HG02798 (cell line): Measurements from ENCODE around the gene UEVLD.
A peak's percentile ranks its signal among the peaks of the same experiment; 100 is the strongest.

ENCODE experiments used
- ATAC-seq: cut with Tn5 transposase; IDR thresholded peaks from one replicate; pipeline ENCODE4 v1.9.1; 2021; ENCODE audit warnings: mild to moderate bottlenecking; ENCODE audit not compliant: unreplicated experiment, poor library complexity

The UEVLD gene

DNA sequence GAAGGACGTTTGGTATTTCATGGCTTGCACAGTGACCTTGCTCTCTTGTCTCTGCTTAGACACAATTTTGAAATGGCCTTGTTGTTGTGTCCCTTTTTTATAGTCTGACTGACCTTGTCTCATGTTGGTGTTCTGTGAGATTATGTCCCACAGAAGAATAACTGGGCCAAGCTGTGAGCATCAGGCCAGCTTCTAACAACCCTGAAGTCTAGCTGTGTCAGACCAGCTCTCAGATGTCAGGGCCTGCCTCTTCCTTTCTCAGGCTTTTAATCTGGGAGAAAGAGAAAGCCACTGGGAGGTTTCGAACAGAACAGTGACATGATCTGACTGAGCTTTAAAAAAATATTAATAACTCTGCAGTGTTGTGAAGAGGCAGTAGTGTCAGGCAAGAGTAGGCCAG is 2.0 kb upstream of the UEVLD start:
- no peak for ATAC-seq

DNA sequence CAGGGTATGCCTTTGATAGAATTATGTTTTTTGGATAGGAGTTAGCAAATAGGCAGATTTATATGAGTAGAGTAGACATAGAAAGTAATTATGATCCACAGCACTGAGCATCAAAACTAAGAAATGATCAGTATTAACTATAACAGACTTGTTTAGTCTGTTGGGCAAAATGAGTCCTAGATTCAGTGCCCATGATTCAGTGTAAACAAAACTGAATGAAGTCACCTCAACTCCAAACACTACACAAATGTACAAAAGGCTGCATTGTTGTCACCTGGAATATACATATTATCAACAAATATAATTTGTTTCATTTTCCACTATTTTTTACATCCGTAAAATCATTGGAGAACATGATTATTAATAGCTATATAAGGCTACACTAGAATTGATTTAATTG is 6.7 kb downstream of the UEVLD start:
- no peak for ATAC-seq

- no peak for ATAC-seq
Observed at GRCh38 chr11:18580113-18580766, 8.3 kb downstream of the UEVLD start.

DNA sequence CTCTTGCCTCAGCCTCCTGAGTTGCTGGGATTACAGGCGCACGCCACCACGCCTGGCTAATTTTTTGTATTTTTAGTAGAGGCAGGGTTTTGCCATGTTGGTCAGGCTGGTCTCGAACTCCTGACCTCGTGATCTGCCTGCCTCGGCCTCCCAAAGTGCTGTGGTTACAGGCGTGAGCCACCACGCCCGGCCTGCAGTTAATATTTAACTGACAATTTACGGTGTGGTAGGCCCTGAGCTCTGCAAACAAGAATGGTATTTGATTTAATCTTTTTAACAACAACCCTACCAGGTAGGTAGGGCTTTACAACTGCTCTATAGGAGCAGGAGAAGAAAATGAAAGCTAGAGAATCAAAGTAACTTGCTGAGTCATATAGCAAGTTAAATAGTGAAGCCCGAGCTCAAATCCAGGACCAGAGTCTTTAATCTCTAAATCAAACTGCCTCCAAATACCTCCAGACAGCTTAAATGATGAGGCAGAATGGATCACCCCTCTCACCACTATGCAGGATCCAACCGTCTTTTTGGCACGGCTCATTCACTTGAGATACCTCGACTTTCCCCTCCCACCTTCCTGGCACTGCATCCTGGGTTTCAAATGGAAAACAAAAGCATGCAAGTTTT is 9.4 kb downstream of the UEVLD start:
- ATAC-seq: peak; percentile 52

DNA sequence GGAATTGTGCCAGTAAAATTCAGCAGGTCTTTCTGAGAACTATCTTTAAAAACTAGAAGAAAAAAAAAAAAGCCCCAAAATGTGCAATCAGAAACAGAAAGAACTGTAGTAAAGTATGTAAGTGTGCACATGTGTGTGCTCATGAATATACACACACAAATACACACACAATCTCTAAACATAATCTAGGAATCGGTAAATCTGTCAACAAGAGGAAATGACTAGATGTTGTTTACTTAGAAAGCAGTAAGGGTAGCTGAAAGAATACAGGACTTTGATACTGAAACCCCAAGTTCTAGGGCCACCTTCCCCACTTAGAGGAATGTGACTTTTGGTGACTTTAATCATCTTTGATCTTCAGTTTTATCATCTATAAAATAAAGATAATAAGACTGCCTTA is 13.2 kb downstream of the UEVLD start:
- no peak for ATAC-seq

DNA sequence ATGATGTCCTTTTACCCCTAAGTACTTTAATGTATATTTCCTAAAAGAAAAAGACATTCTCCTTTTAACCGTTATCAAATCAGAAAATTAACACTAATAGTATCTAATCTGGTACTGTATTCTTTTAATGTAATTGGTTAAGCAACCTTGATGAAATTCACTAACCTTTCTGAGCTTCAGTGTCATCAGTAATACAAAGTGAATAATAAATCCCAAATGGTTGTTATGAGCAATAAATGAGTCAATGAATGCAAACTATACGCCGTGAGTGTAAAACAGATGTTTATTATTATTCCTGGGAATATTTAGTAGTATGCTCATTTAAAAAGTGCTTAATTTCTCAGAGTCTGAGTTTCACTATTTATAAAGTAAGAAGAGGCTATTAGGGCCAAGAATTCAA is 21.5 kb downstream of the UEVLD start:
- no peak for ATAC-seq

GRCh38 chr11:18566406-18566805 is 22.1 kb downstream of the UEVLD start:
- ATAC-seq: no peak

DNA sequence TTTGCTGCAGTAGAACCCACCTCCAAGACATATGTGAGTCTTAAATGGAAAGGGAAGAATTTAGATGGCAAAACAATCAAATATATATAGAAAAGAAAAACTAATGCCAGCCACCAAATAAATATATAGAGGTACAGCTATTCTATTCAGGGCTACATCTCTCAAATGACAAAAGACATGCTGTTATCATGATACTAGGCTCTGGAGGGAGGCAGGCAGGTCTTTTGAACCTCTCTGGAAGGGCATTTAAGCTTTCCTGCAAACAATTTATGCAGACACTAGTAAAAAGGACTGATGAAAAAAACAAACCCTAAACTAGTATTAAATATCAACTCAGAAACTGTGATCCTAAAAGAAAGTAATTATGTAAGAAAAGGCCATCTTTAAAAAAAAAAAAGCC is 24.4 kb downstream of the UEVLD start:
- no peak for ATAC-seq

DNA sequence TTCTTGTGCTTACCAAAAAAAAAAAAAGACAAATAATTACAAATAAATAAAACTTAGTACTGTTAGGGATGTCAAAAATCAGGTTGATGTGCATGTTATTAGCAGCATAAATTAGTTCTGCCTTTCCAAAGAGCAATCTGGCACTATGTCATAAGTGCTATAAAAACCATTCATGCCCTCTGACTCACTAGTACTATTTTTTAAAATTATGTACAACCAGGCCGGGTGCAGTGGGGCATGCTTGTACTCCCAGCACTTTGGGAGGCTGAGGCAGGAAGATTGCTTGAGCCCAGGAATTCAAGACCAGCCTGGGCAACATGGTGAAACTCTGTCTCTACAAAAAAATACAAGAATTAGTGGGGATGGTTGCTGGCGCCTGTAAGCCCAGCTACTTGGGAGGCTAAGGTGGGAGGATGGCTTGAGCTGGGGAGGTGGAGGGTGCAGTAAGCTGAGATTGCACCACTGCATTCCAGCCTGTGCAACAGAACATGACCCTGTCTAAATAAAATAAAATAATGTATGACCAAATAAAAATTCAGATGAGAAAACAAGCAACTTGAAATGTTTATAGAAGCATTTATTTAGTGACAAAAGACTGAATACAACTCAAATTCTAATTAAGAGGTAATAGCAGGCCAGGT is 25.3 kb downstream of the UEVLD start:
- ATAC-seq: no peak

- no peak for ATAC-seq
Observed at GRCh38 chr11:18548001-18548400, 40.5 kb downstream of the UEVLD start.

- ATAC-seq: no peak
Observed at GRCh38 chr11:18540207-18541009, 48.1 kb downstream of the UEVLD start.

GRCh38 chr11:18536209-18536608 is 52.3 kb downstream of the UEVLD start:
- no peak for ATAC-seq

DNA sequence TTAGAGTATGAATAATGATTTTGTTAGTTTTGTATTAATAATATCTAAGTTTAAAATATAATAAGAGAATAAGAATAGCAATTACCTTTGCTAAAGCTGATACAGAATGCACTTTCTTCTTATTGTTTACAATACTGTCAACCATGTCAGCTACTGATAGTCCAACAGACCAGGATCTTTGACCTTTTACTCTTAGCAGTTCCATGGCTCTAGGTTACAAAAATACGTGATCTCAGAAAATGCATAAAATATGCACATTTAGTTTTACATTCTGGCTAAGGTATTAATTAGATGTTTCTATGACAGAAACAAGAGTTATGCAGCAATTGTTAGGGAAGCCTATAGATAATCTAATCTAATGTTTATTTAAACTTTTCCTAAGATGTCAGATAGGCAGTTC is 54.3 kb downstream of the UEVLD start:
- no peak for ATAC-seq

GRCh38 chr11:18533365-18533764 is 55.2 kb downstream of the UEVLD start:
- ATAC-seq: no peak

DNA sequence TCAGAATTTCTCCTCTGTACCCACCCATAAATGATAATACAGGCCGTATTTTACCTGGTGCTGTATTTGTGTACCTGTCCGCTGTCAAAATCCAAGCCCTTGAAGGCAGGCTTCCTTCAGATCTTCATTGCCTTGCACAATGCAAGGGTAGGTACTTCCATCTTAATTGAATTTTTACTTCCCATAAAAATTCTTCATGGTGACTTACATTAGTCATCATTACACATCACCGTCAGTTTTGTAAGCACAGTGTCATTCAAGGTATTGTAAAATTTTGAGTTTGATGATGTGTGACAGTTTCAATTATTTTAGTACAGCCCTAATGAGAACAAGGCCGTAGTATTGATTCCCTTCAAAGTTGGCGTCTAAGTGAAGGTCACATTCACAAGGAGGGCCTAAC is 61.0 kb downstream of the UEVLD start:
- no peak for ATAC-seq

DNA sequence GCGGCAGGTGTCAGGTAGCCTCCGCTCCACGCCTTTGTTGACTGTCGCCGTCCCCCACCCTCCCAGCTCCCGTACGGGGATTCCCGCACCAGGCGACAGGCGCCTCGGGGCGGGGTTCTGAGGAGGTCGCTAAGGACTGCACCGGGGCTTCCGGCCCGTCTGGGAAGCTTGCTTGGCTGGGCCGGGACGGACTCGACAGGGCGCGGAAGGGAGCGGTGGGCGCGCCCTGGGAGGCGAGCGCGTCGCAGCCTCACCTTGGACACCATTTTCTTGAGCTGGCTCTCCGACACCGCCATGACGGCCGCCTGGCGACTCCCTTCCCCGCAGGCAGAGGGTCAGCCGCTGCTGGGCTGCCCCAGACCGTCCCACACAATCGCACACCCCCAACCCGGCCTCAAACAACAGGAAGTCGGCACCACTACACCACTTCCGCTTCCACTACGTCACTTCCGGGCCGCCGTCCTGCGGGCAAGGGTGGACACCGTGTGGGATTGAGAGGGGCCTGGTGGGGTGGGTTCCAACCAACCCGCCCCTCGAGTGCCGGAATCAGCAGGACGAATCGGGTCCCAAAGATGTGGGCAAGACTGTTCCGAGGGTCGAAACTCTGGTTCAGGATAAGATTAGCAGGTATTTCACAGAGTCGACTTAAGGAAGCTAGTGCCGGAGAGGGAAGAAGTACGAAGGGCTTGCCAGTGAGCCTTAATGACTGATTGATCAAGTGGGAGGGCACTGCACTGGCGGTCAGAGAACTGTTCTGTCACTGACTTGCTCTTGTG is 61.8 kb downstream of the UEVLD start, which contains the start of gene TSG101:
Gene TSG101 (minus strand): TSS at position 422 of the 776 bp plus-strand sequence. CDS start 126 bp downstream, at position 296.
- ATAC-seq: peak; percentile 96

GRCh38 chr11:18526130-18526520 is 62.4 kb downstream of the UEVLD start:
- no peak for ATAC-seq

DNA sequence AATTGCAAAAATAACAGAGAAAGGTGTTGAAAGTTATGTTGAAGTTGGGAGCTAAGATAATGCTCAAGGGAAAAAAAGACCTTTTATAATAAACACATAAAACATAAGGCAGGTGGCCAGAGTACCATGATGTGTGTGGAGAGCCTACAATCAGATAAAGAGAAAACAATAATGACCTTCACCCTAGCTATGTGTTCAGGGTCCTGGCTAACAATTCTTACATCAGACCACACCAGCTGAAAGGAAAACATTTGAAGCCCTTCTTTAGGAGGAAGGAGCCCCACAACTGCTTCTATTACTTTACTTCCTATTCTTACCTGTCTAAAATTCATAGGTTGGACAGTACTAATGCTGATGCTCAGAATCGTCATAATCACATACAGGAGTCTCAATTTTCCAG is 64.3 kb downstream of the UEVLD start:
- ATAC-seq: no peak

- ATAC-seq: no peak
Observed at GRCh38 chr11:18523084-18523483, 65.5 kb downstream of the UEVLD start.

DNA sequence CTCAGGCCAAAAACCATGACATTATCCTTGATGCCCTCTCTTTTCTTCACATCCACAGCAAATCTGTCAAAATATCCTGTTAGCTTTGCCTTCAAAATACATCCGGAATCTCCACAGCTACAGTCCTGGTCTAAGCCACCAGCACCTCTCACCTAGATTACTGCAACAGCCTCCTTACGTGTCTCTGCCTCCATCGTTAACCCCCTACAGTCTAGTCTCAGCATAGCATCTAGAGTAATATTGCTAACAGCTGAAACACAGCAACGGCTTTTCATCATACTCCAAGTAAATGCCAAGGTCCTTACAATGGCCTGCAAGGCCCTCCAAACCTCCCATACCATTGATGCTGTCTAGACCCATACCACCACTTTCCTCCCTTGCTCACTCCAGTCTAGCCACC is 66.1 kb downstream of the UEVLD start:
- no peak for ATAC-seq
